GM12801 (cell line): ENCODE measurements around the gene CNOT1.

ENCODE experiments used
- TF ChIP-seq, protein P1 (sequence below): IDR thresholded peaks from one replicate; pipeline ENCODE4 v1.5.1; 2011; ENCODE audit warnings: control low read depth; ENCODE audit not compliant: insufficient read length; ENCODE audit errors: extremely low read depth

Gene CNOT1

GRCh38 chr16:58586340-58587030, 43.1 kb downstream of the CNOT1 start:
- TF ChIP-seq, protein P1, sequence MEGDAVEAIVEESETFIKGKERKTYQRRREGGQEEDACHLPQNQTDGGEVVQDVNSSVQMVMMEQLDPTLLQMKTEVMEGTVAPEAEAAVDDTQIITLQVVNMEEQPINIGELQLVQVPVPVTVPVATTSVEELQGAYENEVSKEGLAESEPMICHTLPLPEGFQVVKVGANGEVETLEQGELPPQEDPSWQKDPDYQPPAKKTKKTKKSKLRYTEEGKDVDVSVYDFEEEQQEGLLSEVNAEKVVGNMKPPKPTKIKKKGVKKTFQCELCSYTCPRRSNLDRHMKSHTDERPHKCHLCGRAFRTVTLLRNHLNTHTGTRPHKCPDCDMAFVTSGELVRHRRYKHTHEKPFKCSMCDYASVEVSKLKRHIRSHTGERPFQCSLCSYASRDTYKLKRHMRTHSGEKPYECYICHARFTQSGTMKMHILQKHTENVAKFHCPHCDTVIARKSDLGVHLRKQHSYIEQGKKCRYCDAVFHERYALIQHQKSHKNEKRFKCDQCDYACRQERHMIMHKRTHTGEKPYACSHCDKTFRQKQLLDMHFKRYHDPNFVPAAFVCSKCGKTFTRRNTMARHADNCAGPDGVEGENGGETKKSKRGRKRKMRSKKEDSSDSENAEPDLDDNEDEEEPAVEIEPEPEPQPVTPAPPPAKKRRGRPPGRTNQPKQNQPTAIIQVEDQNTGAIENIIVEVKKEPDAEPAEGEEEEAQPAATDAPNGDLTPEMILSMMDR = no peak

DNA sequence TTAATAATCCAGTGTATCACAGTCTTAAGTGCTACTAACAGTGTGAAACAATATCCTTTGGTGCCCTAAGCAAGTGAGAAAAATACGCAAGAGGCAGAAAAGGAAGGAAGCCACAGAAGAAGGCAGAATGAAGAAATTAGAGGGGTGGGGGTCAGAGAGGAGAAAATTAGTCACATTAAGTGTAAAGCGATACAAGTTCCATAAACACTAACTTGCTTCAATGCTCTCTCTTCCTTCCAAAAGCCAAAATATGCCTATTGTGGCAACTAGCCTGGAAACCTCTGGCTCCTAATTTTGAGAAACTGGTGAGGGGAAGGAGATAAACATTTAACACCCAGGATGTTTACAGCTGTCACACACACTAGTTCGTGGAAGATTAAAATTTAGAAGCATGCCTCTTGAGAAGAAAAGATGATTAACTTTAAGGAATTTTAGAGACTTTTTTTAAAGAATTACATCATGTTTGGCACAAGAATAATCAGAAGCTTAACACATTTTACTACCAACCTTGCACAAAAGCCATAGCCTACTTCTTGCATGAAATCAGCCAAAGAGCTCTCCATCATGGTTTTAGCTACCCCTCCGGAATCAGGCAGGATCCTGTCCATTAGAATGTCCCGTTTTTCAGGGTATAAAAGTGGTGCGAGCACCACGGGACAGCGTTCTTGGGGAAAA, 44.7 kb downstream of the CNOT1 start:
- TF ChIP-seq, protein P1 = no peak

- TF ChIP-seq, protein P1 = no peak
Measured at GRCh38 chr16:58582971-58583765, 46.5 kb downstream of the CNOT1 start.

GRCh38 chr16:58582133-58582532, 47.5 kb downstream of the CNOT1 start:
- TF ChIP-seq, protein P1 = no peak

DNA sequence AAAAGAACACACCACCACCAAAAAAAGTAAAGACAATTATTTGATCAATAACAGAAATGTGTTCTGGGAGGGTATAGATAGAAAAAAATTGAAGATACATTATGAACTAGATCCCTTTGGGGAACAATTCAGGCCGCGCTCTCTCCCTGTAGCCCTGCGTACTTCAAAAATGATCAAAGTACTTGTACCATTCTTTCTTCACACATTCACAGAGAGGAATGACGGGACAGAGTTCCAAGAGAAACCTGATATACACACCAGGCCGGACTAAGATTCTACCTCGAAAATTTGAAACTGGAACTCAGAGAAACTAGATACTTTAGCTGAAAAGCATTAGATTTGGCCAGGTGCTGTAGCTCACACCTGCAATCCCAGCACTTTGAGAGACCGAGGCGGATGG, 50.0 kb downstream of the CNOT1 start:
- TF ChIP-seq, protein P1 = no peak

- TF ChIP-seq, protein P1 = no peak
Measured at GRCh38 chr16:58578642-58579041, 51.0 kb downstream of the CNOT1 start.

GRCh38 chr16:58577141-58577540, 52.5 kb downstream of the CNOT1 start:
- TF ChIP-seq, protein P1 = no peak
